ENCODE measurements around the gene NEDD4L.

GRCh38 chr18:58344861-58345463, 300.9 kb downstream of the NEDD4L start:
- no peak for TF ChIP-seq FOXK2 (IDR thresholded peaks at IDR 0.05)
- TF ChIP-seq HDAC6 (IDR thresholded peaks at IDR 0.05; ENCODE audit: unreplicated experiment) = no peak
- TF ChIP-seq BHLHE40 (IDR thresholded peaks at IDR 0.05; ENCODE audit: borderline replicate concordance in 1 of 2, low read depth in 2 of 2, low read length in 1 of 2) = no peak
- TF ChIP-seq ATF2 (IDR thresholded peaks at IDR 0.05; ENCODE audit: low read length) = no peak
- no peak for TF ChIP-seq REST (IDR thresholded peaks at IDR 0.05; ENCODE audit: low read depth, low read length)
- no peak for TF ChIP-seq CTCF (IDR thresholded peaks at IDR 0.05 in 2 of 3, conservative IDR thresholded peaks at IDR 0.05 in 1 of 3; ENCODE audit: control insufficient read depth in 2 of 3, extremely low read depth in 1 of 3, insufficient read depth in 1 of 3, low read depth in 3 of 3, low read length in 3 of 3)
- no peak for TF ChIP-seq POLR2A (IDR thresholded peaks at IDR 0.05; ENCODE audit: low read depth, low read length)
- no peak for TF ChIP-seq MXI1 (IDR thresholded peaks at IDR 0.05; ENCODE audit: low read depth, low read length)
